Occipital lobe (tissue), 2 donors: Measurements from ENCODE around the gene FBXO47. TPM values are rescaled to one million over a fixed set of nuclear protein-coding genes. Genes with fewer than 3 reads are reported as not detected.

Experiments used
- DNase-seq: peaks from one replicate; lab custom pipeline; 2025; lab: John Stamatoyannopoulos, UW
- total RNA-seq: library from RNA; depleted of rRNA; stranded (reverse); fragments of >200 nt; gene quantifications from one replicate; pipeline ENCODE4 v1.2.3, GENCODE V29; 2014

The FBXO47 gene
- total RNA-seq, 1 donor from 2014 or later = not detected

- DNase-seq = no peak
These were observed 61.8 kb downstream of the FBXO47 start for GRCh38 chr17:38905375-38905774.

- no peak for DNase-seq
These were observed 62.3 kb downstream of the FBXO47 start for GRCh38 chr17:38904892-38905291.

GRCh38 chr17:38903404-38903803 lies 63.8 kb downstream of the FBXO47 start:
- DNase-seq = no peak

GRCh38 chr17:38900978-38901656 lies 66.1 kb downstream of the FBXO47 start:
- DNase-seq = no peak

GRCh38 chr17:38899421-38899820 lies 67.8 kb downstream of the FBXO47 start:
- no peak for DNase-seq

GRCh38 chr17:38898812-38899348 lies 68.3 kb downstream of the FBXO47 start:
- no peak for DNase-seq

- DNase-seq = no peak
These were observed 68.9 kb downstream of the FBXO47 start for GRCh38 chr17:38898291-38898679.

GRCh38 chr17:38897671-38898290 lies 69.4 kb downstream of the FBXO47 start:
- no peak for DNase-seq

GRCh38 chr17:38897176-38897575 lies 70.0 kb downstream of the FBXO47 start:
- no peak for DNase-seq

GRCh38 chr17:38896346-38896954 lies 70.8 kb downstream of the FBXO47 start:
- DNase-seq = no peak

- DNase-seq = no peak
These were observed 72.9 kb downstream of the FBXO47 start for GRCh38 chr17:38894276-38894675.

- no peak for DNase-seq
These were observed 73.6 kb downstream of the FBXO47 start for GRCh38 chr17:38893607-38894006.

- DNase-seq = no peak
These were observed 74.1 kb downstream of the FBXO47 start for GRCh38 chr17:38893113-38893512.

- DNase-seq = no peak
These were observed 74.6 kb downstream of the FBXO47 start for GRCh38 chr17:38892620-38893019.

GRCh38 chr17:38892083-38892482 lies 75.1 kb downstream of the FBXO47 start:
- DNase-seq = no peak

- no peak for DNase-seq
These were observed 75.8 kb downstream of the FBXO47 start for GRCh38 chr17:38891441-38891840.

GRCh38 chr17:38890410-38890746 lies 76.8 kb downstream of the FBXO47 start:
- no peak for DNase-seq

GRCh38 chr17:38889745-38890409 lies 77.3 kb downstream of the FBXO47 start:
- DNase-seq = no peak

- no peak for DNase-seq
These were observed 78.4 kb downstream of the FBXO47 start for GRCh38 chr17:38888842-38889241.

GRCh38 chr17:38886643-38887010 lies 80.6 kb downstream of the FBXO47 start:
- no peak for DNase-seq
